ENCODE measurements around the gene ZYG11B.

DNA sequence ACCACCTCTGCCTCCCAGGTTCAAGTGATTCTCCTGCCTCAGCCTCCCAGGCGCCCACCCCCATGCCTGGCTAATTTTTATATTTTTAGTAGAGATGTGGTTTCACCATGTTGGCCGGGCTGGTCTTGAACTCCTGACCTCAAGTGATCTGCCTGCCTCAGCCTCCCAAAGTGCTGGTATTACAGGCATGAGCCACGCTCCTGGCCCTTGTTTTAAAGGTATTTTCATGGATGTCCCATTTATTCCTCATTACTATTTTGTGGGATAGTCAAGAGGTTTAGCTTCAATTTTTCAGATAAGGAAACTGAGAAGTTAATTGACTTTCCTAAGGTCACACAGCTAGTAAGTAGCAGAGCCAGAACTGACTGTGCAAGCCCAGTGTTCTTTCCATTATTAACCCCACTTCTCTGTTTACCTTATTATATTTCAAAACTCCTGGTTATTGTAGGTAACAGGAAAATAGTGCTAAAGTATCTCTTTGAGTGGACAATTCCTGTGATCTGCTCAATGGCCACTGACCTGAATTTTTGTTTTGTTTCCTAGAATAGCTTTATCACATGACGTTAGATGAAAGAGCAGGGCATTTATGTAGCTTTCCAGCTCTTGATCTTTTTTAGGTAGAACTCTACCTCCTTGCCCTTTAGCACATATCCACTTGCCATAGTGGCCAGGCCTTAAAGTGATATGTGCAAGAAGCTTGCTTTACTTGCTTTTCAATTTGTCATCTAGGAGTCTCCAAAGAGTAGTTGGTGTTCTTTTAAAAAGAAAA is 13.6 kb downstream of the ZYG11B start:
- TF ChIP-seq, protein P1, sequence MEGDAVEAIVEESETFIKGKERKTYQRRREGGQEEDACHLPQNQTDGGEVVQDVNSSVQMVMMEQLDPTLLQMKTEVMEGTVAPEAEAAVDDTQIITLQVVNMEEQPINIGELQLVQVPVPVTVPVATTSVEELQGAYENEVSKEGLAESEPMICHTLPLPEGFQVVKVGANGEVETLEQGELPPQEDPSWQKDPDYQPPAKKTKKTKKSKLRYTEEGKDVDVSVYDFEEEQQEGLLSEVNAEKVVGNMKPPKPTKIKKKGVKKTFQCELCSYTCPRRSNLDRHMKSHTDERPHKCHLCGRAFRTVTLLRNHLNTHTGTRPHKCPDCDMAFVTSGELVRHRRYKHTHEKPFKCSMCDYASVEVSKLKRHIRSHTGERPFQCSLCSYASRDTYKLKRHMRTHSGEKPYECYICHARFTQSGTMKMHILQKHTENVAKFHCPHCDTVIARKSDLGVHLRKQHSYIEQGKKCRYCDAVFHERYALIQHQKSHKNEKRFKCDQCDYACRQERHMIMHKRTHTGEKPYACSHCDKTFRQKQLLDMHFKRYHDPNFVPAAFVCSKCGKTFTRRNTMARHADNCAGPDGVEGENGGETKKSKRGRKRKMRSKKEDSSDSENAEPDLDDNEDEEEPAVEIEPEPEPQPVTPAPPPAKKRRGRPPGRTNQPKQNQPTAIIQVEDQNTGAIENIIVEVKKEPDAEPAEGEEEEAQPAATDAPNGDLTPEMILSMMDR (IDR thresholded peaks at IDR 0.05): no peak
- TF ChIP-seq POLR2A (IDR thresholded peaks at IDR 0.05) (no peak), EP300 (IDR thresholded peaks at IDR 0.05) (no peak)

Measured in ovary (tissue), 3 donors.